Activated B cell treated with CpG ODN at 0.5 μM for 24 hours (primary cell): Measurements from ENCODE around the gene TMEM260. TPM values are rescaled to one million over a fixed set of nuclear protein-coding genes. Genes with fewer than 3 reads are reported as not detected.

Source experiments
- ATAC-seq: fragments of 200-7000 bp; cut with Tn5 transposase; one replicate; pipeline ENCODE4 v1.10.0; 2021; ENCODE audit warnings: low read depth, mild to moderate bottlenecking, moderate library complexity
- CTCF ChIA-PET: fragments of 350-600 bp; sonication (Branson Sonifier 250); formaldehyde crosslinking; loops from one replicate; lab custom pipeline; 2021; ENCODE audit warnings: antibody characterized with exemption; lab: Charles Lee
- POLR2A ChIA-PET: fragments of 350-600 bp; sonication (Branson Sonifier 250); formaldehyde crosslinking; loops from one replicate; lab custom pipeline; 2021; ENCODE audit warnings: antibody characterized with exemption; lab: Charles Lee
- DNase-seq: peaks from one replicate; pipeline ENCODE4 v3.0.0; 2022
- H3K27ac Mint-ChIP-seq: one replicate; pipeline ENCODE4 v1.8.0; 2020; ENCODE audit warnings: mixed read lengths
- H3K27me3 Mint-ChIP-seq: one replicate; pipeline ENCODE4 v1.8.0; 2021; ENCODE audit warnings: mixed read lengths
- H3K36me3 Mint-ChIP-seq: one replicate; pipeline ENCODE4 v1.8.0; 2021; ENCODE audit warnings: low read depth, mixed read lengths
- H3K4me1 Mint-ChIP-seq: one replicate; pipeline ENCODE4 v1.8.0; 2021; ENCODE audit warnings: mixed read lengths
- H3K4me3 Mint-ChIP-seq: one replicate; pipeline ENCODE4 v1.8.0; 2020; ENCODE audit warnings: mild to moderate bottlenecking, mixed read lengths
- H3K9me3 Mint-ChIP-seq: one replicate; pipeline ENCODE4 v1.8.0; 2020; ENCODE audit warnings: mixed read lengths
- intact Hi-C: fragments of 100-400 bp; cut with micrococcal nuclease; formaldehyde crosslinking; loops from one replicate; pipeline ENCODE4 v1.15.1; 2024
- total RNA-seq: library from RNA; stranded (reverse); gene quantifications from 2 replicates; pipeline ENCODE4 v1.2.3, GENCODE V29; 2022
- TF ChIP-seq, protein P1 (sequence below): fragments of 200-600 bp; IDR thresholded peaks from one replicate; pipeline ENCODE4 v1.8.0; 2022; ENCODE audit warnings: antibody characterized with exemption, mild to moderate bottlenecking

TMEM260 gene
- total RNA-seq, 1 donor from 2014 or later, result 24.7 TPM

DNA sequence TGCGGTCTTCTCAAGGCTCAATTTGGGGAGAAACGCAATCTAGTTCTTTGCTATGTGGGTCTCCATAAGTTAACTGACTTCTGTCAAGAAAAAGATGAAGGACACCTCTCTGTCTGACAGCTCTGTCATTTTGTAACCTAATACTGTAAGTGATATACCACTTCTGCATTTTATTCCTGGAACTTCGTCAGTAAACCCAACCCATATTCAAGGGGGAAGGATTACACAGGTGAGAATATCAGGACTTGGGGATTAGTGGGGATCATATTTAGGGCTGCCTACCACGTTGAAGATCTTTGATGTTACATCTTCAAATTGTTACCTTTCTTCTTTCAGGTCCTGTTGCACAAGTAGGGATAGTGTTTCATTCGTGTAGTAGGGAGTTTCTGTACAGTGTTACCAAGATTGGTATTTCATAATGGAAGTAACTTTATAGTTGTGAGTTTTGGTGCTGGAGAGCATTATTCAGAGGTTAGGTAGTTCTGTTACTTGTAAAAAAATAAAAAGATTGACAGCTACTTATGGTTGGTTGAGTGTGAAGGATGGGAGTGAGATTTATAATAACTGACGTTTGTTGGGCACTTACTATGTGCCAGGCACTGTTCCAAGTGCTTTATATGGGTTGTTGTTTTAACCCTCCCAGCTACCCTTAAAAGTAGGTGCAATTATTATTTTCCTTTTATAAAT is 1.6 kb downstream of the TMEM260 start:
- ATAC-seq, result no peak
- Mint-ChIP-seq H3K4me1 (peaks cover 35% of the 10 kb centered on the region), H3K4me3 (peak overlapping the region; percentile 90), H3K27ac (peak overlapping the region; percentile 42), H3K9me3 (no peaks in the 10 kb centered on the region), H3K27me3 (no peaks in the 10 kb centered on the region), H3K36me3 (peaks cover 20% of the 10 kb centered on the region)
- intact Hi-C loops, result loop anchor here (5.0 kb wide), 1 partner anchor 1169 kb away; the partner anchor contains the start of gene ATG14
- ChIA-PET POLR2A (interaction anchor here (0.8 to 3.2 kb wide), 4 partner anchors 9 to 688 kb away, joined by 3 to 16 read pairs (median 6); partner anchors contain the start of genes AP5M1 and EXOC5), CTCF (no interaction called here)
- TF ChIP-seq, protein P1, sequence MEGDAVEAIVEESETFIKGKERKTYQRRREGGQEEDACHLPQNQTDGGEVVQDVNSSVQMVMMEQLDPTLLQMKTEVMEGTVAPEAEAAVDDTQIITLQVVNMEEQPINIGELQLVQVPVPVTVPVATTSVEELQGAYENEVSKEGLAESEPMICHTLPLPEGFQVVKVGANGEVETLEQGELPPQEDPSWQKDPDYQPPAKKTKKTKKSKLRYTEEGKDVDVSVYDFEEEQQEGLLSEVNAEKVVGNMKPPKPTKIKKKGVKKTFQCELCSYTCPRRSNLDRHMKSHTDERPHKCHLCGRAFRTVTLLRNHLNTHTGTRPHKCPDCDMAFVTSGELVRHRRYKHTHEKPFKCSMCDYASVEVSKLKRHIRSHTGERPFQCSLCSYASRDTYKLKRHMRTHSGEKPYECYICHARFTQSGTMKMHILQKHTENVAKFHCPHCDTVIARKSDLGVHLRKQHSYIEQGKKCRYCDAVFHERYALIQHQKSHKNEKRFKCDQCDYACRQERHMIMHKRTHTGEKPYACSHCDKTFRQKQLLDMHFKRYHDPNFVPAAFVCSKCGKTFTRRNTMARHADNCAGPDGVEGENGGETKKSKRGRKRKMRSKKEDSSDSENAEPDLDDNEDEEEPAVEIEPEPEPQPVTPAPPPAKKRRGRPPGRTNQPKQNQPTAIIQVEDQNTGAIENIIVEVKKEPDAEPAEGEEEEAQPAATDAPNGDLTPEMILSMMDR, result no peak
- no peak for DNase-seq

DNA sequence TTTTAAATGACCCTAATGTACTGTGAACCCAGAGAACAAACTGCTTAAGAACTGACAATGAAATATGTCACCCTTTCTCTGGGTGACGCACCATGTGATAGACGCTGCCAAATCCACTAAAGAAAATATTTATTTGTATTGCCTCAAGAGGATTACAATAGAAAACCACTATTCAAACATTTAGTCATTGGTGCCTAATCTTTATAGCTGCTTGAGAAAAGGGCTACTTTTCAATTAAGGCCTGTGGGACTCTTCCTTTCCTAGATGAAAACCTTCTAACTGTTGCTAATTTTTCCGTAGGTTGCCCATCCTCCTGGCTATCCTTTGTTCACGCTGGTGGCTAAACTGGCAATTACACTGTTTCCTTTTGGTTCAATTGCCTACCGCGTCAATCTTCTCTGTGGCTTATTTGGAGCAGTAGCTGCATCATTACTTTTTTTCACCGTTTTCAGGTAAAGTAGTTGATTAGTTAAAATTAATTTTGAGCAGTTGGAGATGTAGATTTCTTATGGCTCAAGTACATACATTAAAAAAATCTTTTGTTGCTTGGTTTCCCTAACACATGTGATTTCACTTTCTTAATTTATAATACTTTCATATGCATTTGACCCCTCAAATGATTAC is 6.0 kb downstream of the TMEM260 start:
- H3K27ac Mint-ChIP-seq, result no peak overlapping the region
- TF ChIP-seq, protein P1, result no peak
- H3K27me3 Mint-ChIP-seq, result no peaks in the 10 kb centered on the region
- H3K36me3 Mint-ChIP-seq, result peaks cover 35% of the 10 kb centered on the region
- CTCF ChIA-PET, result no interaction called here
- DNase-seq (no peak), ATAC-seq (no peak)
- intact Hi-C loops, result no loop called here
- H3K4me3 Mint-ChIP-seq, result no peak overlapping the region
- no peaks in the 10 kb centered on the region for H3K9me3 Mint-ChIP-seq
- peaks cover 30% of the 10 kb centered on the region for H3K4me1 Mint-ChIP-seq
- POLR2A ChIA-PET, result no interaction called here

- ATAC-seq (no peak), DNase-seq (no peak)
- Mint-ChIP-seq H3K4me1 (peaks cover 12% of the 10 kb centered on the region), H3K27ac (no peak overlapping the region), H3K4me3 (no peak overlapping the region), H3K27me3 (no peaks in the 10 kb centered on the region), H3K9me3 (no peaks in the 10 kb centered on the region), H3K36me3 (peaks cover 41% of the 10 kb centered on the region)
- ChIA-PET POLR2A (no interaction called here), CTCF (no interaction called here)
- TF ChIP-seq, protein P1, result no peak
- intact Hi-C loops, result no loop called here
These were observed 8.1 kb downstream of the TMEM260 start for GRCh38 chr14:56587701-56588100.

DNA sequence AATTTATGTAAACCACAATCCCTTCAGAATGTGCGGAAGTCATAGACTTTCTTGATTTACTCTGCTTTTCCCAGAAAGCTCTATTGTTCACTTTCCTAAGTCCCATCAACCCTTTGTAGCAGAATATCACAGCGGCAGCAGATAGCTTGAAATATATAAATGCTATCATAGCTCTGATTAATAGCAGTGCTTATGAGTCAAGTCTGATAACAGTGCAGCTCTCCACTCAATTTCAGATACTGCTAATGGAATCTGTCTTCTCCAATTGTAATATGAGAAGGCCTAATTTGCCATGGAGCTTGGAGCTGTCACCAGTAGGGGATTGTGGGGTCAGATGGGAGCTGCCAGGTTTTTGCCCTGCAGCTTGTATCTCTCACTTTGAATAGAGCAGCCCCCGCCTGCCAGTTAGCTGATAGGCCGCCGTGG is 10.9 kb downstream of the TMEM260 start:
- H3K9me3 Mint-ChIP-seq, result no peaks in the 10 kb centered on the region
- no peak overlapping the region for H3K27ac Mint-ChIP-seq
- ChIA-PET POLR2A (interaction anchor here (1.6 kb wide), 1 partner anchor 10 kb away, joined by 6 read pairs; the partner anchor contains the start of gene TMEM260), CTCF (no interaction called here)
- DNase-seq (no peak), ATAC-seq (no peak)
- peaks cover 53% of the 10 kb centered on the region for H3K36me3 Mint-ChIP-seq
- intact Hi-C loops, result no loop called here
- H3K4me3 Mint-ChIP-seq, result no peak overlapping the region
- H3K4me1 Mint-ChIP-seq, result no peaks in the 10 kb centered on the region
- TF ChIP-seq, protein P1, result no peak
- H3K27me3 Mint-ChIP-seq, result no peaks in the 10 kb centered on the region
